GM19043 (cell line): Measurements from ENCODE around the gene FAM187B.

ENCODE experiments used
- ATAC-seq: cut with Tn5 transposase; IDR thresholded peaks from one replicate; pipeline ENCODE4 v1.9.1; 2021; ENCODE audit warnings: low read depth; ENCODE audit not compliant: unreplicated experiment

FAM187B gene

DNA sequence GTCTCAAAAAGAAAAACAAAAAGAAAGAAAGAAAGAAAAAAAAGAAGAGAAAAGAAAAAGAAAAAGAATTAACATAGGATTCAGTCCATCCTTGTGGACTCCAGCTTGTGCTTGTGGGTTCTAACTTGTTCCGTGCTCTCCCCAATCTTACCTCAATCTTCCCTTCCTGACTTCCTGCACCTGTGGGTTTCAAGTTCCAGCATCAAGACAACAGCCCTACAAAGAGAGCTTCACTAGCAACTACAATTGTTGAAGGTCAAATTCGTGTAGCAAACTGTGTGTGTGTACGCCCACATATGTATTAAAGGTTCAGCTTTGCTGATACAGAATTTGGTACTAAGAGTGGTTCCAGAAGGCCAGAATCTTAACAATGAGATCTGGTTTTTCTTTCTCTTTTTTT is 48.7 kb downstream of the FAM187B start:
- ATAC-seq = no peak

DNA sequence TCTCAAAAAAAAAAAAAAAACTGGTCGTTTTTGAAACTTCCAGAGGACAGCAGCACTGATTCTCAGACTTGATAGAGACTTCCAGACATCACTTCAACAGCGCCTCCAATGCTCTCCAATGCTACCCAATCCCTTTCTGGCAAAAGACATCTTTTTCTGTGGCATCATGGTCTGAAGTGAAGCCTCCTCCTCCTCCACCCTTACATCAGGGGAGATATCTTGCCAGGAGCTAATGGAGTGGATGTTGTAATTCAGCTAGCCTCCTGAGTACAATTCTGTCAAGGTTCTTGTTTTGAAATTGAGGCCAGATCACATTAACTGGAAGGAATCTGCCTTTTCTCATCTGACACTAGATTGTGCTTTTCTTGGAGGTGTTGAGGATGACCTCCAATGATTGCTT is 49.8 kb downstream of the FAM187B start:
- ATAC-seq = no peak

DNA sequence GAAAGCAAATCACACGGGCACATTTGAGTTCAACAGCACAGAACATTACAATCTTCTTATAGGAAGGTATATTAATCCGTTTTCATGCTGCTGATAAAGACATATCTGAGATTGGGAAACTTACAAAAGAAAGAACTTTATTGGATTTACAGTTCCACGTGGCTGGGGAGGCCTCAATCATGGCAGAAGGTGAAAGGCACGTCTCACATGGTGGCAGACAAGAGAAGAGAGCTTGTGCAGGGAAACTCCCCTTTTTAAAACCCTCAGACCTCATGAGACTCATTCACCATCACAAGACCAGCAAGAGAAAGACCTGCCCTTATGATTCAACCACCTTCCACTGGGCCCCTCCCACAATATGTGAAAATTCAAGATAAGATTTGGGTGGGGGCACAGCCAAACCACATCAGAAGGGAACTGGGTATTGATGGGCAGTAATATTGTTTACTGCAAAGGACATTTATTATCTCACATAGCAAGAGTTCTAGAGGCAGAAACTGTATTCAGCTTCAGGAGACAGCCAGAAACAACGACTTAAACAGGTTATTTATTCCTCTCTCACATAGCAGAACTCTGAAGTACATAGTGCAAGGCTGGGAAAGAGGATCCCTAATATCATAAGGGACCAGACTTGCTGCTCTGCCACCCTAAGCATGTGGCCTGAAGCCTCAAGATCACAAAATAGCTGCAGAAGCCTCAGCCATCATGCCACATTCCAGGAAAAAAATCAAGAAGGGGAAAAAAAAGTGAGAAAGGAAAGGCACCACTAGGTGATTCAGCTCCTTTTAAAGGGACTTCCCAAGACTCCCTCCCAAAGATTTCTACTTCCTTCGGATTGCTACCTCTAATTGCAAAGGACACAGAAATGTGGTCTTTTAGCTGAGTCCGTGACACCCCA is 50.9 kb downstream of the FAM187B start:
- no peak for ATAC-seq

DNA sequence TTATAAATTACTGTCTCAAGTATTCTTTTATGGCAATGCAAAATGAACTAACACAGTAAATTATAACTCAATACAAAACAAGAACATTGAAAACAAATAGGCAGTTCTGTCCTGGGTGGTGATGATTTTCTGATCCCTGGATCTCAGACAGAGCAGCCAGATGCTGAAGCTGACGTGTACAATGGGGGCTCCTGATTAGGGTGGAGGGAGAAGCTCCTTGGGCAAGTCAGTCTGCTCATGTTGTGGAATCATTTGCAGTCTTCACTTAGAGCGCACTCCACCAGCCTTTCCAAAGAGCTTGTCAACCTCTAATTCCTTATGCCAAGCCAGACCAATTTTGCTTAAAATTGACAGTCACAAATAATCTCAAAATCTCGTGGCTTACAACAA is 52.4 kb downstream of the FAM187B start:
- no peak for ATAC-seq
